NOMO-1 treated with dmso at 0.1 percent for 144 hours (cell line): Measurements from ENCODE around the gene MTFR2.

Source experiments
- DNase-seq: peaks from one replicate; lab custom pipeline; 2025; ENCODE audit not compliant: unreplicated experiment; lab: John Stamatoyannopoulos, UW

MTFR2 gene

GRCh38 chr6:136249811-136250685 is at the start of gene MTFR2:
MTFR2 (minus strand) TSS chr6:136250311; CDS start chr6:136249099, 1,212 bp downstream.
- DNase-seq, result peak; percentile 97

GRCh38 chr6:136294621-136295020 is 44.5 kb upstream of the MTFR2 start:
- no peak for DNase-seq

GRCh38 chr6:136290410-136291010 is 40.4 kb upstream of the MTFR2 start:
- DNase-seq, result peak; percentile 47

GRCh38 chr6:136289579-136290409 is 39.7 kb upstream of the MTFR2 start, which contains the start of gene BCLAF1:
BCLAF1 (minus strand) TSS chr6:136289846; CDS start chr6:136279866, 9,980 bp downstream.
- DNase-seq, result peak; percentile 99

GRCh38 chr6:136289327-136289578 is 39.1 kb upstream of the MTFR2 start:
- peak; percentile 91 for DNase-seq

GRCh38 chr6:136288566-136289326 is 38.6 kb upstream of the MTFR2 start:
- DNase-seq, result peak; percentile 59

GRCh38 chr6:136284909-136285308 is 34.8 kb upstream of the MTFR2 start:
- no peak for DNase-seq

- DNase-seq, result no peak
These were observed 32.8 kb upstream of the MTFR2 start for GRCh38 chr6:136282906-136283305.

GRCh38 chr6:136280032-136280609 is 30.0 kb upstream of the MTFR2 start:
- no peak for DNase-seq

GRCh38 chr6:136274062-136274461 is 24.0 kb upstream of the MTFR2 start:
- no peak for DNase-seq

- DNase-seq, result no peak
These were observed 15.0 kb upstream of the MTFR2 start for GRCh38 chr6:136265101-136265500.

GRCh38 chr6:136262940-136263339 is 12.8 kb upstream of the MTFR2 start:
- DNase-seq, result no peak

- DNase-seq, result no peak
These were observed 4.8 kb upstream of the MTFR2 start for GRCh38 chr6:136254851-136255466.

- no peak for DNase-seq
These were observed 3.6 kb upstream of the MTFR2 start for GRCh38 chr6:136253734-136254133.

GRCh38 chr6:136252441-136252840 is 2.3 kb upstream of the MTFR2 start:
- DNase-seq, result no peak

GRCh38 chr6:136251394-136251793 is 1.3 kb upstream of the MTFR2 start:
- DNase-seq, result no peak

- DNase-seq, result no peak
These were observed 536 bp upstream of the MTFR2 start for GRCh38 chr6:136250686-136251008.

- no peak for DNase-seq
These were observed 775 bp downstream of the MTFR2 start for GRCh38 chr6:136249336-136249735.

GRCh38 chr6:136244061-136244616 is 6.0 kb downstream of the MTFR2 start:
- no peak for DNase-seq
